Fibroblast of villous mesenchyme (primary cell): ENCODE results near the gene HOXA4. TPM values are rescaled to one million over a fixed set of nuclear protein-coding genes. Genes with fewer than 3 reads are reported as not detected.

Source experiments
- DNase-seq: peaks from one replicate; pipeline ENCODE4 v3.0.0-alpha.2; 2010; ENCODE audit warnings: low read depth
- H3K4me3 ChIP-seq: 2 replicates; pipeline ENCODE4 v1.5.1; 2011; ENCODE audit warnings: low read depth, mild to moderate bottlenecking, low read length
- total RNA-seq: library from RNA; depleted of rRNA; stranded (reverse); fragments of >200 nt; gene quantifications from 2 replicates; pipeline ENCODE4 v1.2.3, GENCODE V29; 2012
- TF ChIP-seq, protein P1 (sequence below): IDR thresholded peaks from 2 replicates; pipeline ENCODE4 v1.5.1; 2012; ENCODE audit warnings: low read depth, mild to moderate bottlenecking, low read length; ENCODE audit not compliant: insufficient read depth

HOXA4 gene
- total RNA-seq, 1 donor, result 1.3 TPM

DNA sequence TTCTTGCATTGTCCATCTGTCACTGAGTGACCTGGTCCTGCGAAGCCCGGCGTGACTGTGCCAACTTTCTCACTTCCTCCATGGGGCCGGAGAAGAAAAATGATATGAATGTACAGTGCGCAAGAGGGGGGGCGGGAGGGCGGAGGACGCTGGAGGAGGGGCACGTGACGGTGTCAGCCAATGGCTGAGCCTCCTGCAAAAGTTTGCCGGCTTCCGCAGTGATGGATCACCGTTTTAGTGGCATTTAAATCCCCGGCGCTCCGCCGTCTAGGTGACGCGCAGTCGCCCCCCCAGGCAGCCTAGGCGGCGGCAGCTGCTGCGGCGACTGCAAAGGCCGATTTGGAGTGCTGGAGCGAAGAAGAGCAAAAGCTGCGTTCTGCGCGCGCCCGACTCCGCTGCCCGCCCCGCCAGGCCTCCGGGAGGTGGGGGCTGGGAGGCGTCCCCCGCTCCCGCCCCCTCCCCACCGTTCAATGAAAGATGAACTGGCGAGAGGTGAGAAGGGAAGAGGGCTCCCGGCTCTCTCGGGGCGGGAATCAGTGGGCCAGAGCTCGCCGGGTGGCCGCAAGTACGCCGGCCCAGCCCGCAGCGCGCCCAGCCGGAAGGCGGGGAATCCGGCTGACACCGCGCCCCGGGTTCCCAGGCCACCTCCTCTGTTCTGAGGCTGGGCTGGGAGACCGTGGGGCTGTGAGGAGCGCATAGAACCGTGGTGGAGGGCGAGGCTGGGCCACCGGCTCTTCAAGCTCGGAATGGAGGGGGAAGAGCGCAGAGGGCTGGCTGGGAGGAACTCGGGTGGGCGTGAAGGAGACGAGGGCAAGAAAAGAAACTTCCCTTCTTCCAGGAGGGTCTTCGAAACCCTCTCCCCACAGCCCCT, 34.4 kb downstream of the HOXA4 start, which contains the start of gene HOXA1:
Gene HOXA1 (minus strand): TSS at position 104 of the 871 bp plus-strand sequence. CDS start 88 bp downstream, at position 16.
- TF ChIP-seq, protein P1, sequence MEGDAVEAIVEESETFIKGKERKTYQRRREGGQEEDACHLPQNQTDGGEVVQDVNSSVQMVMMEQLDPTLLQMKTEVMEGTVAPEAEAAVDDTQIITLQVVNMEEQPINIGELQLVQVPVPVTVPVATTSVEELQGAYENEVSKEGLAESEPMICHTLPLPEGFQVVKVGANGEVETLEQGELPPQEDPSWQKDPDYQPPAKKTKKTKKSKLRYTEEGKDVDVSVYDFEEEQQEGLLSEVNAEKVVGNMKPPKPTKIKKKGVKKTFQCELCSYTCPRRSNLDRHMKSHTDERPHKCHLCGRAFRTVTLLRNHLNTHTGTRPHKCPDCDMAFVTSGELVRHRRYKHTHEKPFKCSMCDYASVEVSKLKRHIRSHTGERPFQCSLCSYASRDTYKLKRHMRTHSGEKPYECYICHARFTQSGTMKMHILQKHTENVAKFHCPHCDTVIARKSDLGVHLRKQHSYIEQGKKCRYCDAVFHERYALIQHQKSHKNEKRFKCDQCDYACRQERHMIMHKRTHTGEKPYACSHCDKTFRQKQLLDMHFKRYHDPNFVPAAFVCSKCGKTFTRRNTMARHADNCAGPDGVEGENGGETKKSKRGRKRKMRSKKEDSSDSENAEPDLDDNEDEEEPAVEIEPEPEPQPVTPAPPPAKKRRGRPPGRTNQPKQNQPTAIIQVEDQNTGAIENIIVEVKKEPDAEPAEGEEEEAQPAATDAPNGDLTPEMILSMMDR, result no peak
- H3K4me3 ChIP-seq, result peak within 1 kb of the TSS; percentile 71
- DNase-seq, result peak; percentile 81

DNA sequence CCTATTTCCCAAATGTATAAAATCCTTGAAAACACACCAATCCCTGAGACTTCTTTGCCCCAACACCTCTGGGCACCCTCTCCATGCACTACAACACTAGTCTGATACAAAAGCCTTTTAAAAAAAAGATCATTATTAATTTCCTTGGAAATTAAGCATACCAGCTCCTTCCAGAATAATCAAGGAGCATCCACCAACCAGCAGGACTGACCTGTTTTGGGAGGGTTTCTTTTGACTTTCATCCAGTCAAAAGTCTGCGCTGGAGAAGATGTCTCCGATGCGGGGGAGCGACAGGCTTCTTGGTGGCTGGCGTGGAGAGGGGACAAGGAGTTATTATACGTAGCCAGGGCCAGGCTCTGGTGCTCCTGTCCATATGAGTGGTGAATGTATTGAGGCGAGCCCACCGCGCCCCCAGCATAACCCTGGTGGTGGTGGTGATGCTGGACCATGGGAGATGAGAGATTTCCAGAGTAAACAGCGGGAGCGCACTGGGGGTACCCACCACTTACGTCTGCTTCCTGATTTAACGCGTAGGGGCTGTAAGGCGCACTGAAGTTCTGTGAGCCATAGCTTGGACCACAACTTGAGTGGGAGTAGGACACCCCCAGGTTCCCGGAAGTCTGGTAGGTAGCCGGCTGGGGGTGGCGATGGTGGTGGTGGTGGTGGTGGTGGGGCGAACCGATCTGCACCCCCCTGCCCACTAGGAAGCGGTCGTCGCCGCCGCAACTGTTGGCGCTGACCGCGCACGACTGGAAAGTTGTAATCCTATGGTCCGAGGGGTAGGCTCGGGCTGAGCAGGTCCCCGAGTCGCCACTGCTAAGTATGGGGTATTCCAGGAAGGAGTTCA, 35.3 kb downstream of the HOXA4 start:
- DNase-seq, result no peak
- TF ChIP-seq, protein P1, result no peak
- H3K4me3 ChIP-seq, result peak overlapping the region; percentile 71

DNA sequence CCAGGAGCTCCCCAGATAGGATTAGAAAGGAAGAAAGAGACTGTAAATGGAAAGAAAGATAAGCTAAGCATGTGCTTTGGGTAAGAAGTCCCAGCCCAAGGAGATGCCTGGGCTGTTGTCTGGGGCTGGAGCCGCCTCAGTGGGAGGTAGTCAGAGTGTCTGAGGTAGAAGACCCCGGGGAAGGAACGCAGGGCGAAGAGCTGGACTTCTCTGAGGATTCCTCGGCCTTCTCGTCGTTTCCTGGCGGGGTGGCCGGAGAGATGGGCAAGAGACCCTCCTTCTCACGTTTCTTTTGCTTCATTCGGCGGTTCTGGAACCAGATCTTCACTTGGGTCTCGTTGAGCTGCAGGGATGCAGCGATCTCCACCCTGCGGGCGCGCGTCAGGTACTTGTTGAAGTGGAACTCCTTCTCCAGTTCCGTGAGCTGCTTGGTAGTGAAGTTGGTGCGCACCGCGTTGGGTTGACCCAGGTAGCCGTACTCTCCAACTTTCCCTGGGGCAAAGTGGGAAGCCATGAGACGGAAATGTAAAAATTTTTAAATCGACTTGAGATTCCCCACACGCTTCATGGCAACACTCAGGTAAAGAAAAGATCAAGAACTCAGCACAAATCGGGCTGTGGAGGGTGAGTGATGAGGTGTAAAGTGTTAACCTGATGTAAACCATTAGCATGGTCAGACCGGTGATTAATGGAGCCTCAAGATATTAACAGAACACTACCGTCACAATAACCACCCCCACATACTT, 36.1 kb downstream of the HOXA4 start:
- DNase-seq, result no peak
- H3K4me3 ChIP-seq, result no peak overlapping the region
- TF ChIP-seq, protein P1, result no peak

DNA sequence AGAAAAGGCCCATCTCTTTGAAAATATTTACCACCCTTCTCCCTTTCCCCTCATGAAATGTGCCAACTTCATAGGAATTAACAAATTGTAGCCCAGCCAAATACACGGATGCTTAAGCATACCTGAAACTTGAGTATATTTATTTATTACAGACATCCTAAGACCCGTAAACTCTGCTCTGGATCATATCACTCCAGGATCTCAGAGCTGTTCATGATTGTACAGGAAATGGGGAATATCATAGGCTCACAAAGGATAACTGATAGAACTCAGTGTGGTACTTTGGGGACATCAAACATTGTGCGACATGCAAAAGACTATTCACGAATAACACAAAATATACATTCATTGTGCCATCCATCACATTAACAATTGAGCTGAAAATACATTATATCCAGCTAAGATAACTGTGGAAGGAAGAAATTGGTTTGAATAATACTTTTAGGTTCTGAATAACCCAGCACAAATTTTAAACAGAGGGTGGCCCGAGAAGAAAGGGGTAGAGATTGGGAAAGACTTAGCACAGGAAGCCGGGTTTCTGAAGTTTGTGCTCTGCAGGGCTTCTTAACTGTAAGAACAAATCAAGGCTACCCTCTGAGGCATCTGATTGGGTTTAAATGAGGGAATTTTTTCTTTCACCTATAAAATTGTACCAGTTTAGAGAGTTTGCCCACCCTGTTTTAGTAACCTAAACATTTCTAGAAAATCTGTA, 37.2 kb downstream of the HOXA4 start:
- no peak for DNase-seq
- TF ChIP-seq, protein P1, result no peak
- H3K4me3 ChIP-seq, result no peak overlapping the region

DNA sequence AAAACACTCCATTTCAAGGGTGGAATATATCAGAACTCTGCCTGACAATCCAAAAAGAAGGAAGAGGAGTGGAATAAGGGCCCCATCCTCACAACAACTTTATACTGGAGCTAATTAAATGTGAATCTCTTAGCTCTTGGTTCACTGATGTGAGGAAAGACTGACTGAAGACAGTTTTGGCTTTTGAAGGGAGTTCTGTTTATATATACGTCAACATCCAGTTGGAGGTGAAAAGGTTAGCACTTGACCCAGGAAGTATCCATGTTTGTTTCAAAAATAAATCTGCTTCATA, 37.8 kb downstream of the HOXA4 start:
- no peak overlapping the region for H3K4me3 ChIP-seq
- TF ChIP-seq, protein P1, result no peak
- DNase-seq, result no peak
